ENCODE results near the gene TOGARAM1.

DNA sequence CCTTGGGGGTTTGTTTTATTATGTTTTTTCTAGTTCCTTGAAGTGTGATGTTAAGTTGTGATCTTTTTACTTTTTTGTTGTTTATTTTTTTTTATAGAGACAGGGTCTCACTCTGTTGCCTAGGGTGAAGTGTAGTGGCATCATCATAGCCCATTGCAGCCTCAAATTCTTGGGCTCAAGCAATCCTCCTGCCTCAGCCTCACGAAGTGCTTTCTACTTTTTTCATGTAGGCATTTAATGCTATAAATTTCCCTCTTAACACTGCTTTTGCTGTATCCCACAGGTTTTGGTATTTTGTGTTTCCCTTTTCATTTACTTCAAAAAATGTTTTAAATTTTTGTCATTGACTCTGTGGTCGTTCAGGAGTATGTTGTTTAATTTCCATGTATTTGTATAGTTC, 95.4 kb downstream of the TOGARAM1 start:
- TF ChIP-seq, protein P1, sequence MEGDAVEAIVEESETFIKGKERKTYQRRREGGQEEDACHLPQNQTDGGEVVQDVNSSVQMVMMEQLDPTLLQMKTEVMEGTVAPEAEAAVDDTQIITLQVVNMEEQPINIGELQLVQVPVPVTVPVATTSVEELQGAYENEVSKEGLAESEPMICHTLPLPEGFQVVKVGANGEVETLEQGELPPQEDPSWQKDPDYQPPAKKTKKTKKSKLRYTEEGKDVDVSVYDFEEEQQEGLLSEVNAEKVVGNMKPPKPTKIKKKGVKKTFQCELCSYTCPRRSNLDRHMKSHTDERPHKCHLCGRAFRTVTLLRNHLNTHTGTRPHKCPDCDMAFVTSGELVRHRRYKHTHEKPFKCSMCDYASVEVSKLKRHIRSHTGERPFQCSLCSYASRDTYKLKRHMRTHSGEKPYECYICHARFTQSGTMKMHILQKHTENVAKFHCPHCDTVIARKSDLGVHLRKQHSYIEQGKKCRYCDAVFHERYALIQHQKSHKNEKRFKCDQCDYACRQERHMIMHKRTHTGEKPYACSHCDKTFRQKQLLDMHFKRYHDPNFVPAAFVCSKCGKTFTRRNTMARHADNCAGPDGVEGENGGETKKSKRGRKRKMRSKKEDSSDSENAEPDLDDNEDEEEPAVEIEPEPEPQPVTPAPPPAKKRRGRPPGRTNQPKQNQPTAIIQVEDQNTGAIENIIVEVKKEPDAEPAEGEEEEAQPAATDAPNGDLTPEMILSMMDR (IDR thresholded peaks at IDR 0.05; ENCODE audit: low read length) = no peak
- TF ChIP-seq EZH2 (IDR thresholded peaks at IDR 0.05; ENCODE audit: borderline replicate concordance, low read length) = no peak

Data from OCI-LY1 (cell line).